HG03066 (cell line): ENCODE measurements around the gene MSANTD1.

Source experiments
- ATAC-seq: cut with Tn5 transposase; IDR thresholded peaks from one replicate; pipeline ENCODE4 v1.9.1; 2021; ENCODE audit warnings: low read depth; ENCODE audit not compliant: unreplicated experiment

The MSANTD1 gene

DNA sequence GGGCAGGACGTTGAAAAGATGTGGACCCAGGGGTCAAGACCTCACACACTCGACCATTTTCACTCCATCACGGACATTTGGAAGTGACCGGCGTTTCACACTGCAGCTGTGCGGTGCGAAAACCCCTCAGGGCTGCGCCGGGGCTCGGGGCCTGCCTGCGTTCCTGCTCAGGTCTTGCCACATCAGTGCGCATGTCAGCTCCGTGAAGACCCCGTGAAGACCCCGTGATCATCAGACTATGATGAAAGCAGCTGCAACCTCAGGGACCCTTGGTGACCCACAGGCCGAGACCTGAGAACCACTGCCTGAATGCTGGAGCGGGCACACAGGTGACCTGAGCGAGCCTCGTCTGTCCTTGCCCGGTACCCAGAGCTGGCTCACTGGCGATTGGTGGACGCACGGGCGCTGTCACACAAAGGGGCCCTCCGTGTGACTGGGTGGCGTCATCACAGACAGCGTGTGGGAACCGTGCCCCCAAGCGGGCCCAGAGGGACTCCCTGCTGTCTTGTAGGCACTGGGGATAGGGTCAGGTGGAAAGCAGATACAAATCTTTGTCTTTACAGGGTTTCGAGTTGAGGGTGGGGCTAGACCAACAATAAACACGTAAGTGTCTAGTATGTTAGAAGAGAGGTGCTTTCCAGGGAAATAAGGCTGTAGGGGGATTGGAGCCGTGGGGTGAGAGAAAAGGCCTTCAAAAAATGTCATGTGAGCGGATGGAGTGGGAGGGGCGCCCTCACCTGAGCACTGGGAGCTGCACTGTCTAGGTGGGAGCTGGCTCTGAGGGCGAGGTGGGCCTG is 12.7 kb downstream of the MSANTD1 start:
- no peak for ATAC-seq

DNA sequence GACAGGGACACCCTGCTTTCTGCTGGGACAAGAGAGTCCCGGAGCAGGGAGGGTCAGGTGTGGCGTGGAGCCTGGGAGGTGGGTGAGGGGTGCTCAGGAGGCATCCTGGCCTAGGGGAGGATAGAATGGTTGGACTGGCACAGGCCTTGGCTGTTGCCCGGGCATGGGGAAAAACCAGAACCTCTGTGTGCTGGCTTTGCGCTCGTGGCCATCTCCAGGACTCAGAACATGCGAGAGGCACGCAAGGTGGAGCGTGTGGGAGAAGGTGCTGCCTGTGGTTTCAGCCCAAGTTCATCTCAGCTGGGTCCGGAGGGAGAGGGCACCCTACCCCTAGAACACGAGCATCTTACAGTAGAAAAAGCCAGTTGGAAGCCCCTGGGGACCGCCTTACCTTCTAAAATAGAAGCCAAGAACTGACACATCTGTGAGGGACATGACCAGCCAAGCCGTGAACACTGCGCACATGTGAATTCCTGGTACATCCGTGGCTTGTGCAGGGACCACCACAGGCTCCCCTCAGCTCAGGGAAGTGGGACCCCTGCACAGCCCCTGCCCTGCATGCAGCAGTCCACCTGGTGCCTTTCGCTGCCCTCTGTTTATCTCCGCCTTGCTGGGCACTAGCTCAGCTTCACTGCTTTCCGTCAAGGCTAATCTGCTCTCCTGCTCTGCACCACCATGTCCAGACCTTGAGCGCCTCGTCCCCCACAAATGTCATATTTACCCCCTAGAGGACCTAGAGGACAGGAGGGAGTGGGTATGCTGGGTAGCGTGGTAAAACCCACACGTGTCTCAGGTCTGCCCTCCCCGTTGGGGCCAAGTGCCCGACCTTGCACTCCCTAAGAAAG is 13.5 kb downstream of the MSANTD1 start:
- ATAC-seq: no peak

DNA sequence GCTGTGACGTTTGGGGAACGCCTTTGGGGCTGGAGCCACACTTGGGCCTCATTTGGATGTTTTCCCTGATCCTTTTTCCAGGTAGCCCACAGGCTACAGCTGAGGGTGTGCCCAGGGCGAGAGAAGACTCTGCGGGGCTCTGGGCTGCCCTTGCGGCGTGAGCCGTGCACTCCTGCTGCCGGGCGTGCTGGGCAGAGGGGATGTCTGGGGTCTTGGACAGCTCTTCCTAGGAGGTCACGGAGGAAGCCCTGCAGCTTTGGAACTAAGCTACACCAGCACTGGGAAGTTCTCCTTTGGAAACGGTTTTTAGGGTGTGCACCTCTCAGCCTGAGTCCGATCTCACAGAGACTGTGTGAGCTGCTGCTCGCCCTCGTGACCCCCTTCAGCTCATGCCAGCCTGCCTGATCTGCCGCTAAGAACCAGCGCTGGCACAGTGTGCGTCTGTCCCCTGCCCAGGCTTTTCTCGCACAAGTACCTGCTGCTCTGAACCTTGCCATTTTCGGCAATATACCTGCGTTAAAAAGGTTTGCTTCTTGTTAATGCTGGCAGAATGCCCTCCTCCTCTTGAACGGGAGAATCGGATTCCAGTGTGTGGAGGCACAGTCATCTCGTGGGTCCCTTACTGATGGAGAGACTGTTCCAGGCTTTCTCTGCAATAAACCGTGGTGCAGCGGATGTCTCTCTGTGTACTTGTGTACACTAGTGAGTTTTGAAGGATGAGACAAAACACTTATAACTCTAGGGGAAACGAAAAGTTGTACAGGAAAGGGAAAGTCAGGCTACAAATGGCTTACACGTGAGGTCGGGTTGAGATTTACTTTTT is 14.3 kb downstream of the MSANTD1 start:
- ATAC-seq: no peak

DNA sequence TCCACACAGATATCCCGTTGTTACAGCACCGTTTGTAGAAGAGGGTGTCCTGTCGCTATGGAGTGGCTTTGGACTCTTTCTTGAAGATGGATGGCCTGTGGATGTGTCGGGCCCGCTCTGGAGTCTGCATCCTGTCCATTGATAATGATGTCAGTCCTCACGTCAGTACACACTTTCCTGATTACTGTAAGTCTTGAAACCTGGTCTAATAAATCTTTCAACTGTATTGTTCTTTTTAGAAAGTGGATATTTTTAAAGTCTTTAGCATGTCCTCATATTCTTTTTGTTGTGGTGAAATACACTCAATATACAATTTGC is 14.9 kb downstream of the MSANTD1 start:
- ATAC-seq: no peak

DNA sequence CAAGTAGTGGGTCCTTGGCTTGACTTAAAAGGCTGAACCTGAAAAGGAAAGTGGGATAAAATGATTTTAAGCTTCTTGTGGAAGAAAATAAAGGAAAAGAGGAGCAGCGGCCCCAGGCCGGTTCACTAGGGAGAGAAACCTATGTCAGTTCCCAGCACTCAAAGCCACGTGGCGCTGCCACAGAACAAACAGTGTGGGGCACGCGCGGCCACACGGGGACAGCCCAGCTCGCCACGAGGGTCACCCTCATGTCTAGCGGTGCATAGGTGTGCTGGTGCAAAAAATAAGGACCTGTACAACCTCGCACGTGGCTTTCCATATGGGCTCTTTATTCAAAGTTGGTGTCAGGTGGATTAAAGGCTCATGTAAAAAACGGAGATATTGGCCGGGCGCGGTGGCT is 17.1 kb downstream of the MSANTD1 start:
- no peak for ATAC-seq

DNA sequence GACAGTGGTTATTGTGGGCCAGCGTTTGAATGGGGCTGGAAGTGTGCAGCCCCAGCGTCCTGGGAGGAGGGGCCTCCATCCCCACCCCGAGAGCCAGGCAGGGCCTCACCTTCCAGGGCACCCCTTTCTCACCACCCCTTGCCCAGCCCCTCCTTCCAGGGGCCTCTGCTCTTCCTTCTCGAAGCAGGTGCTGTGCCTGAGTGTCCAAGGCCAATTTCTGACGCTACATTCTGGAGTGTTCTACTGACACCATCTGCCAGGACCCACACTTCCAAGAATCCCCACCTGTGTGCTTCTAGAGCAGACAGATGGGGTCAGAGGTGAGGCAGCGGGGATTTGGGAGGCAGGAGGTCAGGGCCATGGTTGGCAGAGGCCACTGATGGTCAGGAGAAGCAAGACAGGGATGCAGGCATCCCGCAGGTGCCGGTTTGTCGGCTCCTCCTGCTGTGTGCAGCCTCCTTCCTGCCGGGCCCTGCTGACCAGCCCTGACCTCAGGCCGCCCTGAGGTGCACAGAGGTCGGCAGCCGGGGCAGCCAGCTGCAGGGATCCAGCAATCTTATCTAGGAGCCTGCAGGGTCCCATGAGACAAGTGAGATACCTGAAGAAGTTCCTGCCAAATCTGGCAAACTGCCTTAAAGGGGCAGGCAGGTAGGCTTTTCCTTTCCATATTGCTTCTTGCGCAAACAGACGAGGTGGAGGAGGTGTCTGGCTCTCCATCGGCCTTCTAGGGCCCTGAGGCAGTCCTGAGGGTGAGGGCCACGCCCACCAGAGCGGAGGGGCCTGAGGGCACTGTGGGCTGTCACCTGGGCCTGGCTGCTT is 18.8 kb downstream of the MSANTD1 start:
- no peak for ATAC-seq

DNA sequence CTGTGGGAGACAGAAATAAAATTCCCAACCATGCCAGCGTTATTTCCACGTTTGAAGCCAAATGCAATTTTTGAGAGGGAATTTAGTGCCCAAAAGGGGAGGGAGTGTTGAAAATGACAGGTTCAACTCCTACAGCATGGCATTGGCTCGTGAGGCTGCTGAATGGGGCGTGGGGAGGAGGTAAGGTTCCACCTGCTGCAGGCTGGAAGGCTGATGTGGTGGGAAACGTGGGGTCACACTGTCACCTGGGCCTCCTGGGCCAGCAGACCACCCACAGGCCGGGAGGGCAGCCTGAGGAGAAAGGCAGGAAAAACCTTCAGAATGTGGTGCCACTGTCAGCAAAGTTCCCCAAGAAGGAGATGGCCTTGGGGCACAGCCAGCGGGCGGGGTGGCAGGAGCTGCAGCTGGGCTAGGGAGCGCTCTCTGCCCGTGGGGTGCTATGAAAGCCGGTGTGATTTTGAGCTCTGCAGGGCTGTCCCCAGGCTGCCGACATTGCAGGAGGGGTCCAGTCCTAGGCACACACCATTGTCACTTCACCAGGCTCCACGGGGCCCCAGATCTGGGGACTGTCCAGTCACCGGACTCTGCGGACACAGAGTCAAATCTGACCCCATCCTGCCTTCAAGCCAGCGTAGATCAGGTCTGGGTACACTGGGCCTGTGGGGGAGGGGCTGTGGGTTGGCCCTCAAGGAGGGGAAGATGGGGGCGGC is 19.6 kb downstream of the MSANTD1 start:
- ATAC-seq: no peak

DNA sequence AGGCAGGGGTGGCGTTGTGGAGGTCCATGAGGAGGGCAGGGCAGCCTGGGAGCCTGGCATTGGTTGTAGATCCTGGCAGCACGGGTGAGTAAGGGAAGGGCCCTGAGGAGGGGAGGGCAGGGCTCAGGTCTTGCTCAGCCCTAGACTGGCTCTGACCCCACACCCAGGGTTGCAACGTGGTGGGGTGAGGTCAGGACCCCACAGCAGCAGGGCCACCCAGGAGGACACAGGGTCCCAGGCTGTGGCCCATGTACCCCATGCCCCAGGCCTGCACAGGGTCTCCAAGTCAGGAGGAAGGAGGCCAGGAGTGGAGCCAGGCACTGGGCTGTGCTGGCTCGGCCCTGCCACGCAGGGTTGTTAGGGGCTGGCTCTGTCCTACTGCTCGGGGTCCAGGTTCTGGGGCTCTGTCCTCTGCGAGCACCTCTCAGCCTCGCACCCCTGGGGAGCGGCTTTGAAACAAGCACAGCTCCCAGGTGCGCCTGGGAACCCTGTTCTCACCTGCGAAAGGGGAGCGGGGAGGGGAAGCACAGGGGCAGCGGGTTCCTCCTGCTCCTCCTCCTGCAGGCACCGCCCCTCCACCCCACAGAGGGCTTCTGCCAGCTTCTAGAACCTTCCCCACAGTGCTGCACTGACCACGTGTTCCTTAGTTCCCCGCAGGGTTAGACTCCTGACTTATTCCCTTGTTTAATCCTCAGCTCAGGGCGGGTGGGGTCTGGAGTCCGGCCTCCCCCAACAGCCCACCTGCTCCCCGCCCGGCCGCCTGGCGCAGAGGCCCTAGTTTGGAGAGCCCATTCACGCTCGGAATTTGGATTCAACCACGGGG is 20.4 kb downstream of the MSANTD1 start:
- ATAC-seq: no peak

DNA sequence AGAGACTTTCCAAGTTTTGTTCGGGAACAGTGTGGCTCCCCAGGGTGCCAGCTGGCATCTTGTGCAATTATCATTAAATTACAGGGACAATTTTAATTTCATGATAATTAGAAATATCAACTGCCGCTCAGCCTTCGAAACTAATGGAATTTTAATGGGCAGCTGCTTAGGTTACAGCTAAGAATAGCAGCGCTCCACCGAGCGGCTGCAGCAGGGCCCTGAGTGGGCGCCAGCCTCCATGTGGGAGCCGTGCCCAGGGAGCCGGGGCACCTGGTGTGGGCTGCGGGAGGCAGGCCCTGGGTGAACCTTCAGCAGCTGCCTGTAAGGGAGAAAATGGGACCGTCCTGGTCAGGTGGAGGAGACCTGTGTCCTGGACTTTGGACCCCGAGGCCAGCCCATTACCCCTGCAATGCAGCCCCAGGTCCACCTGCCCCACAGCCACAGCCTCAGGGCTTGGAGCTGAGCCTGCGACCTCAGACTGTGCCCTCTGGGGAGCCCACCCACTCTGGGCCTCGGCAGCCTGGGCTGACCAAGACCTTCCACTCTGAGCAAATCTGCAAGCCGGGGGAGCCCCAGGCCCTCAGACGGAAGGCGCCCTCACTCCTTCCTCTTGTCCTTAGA is 21.1 kb downstream of the MSANTD1 start:
- ATAC-seq: no peak

DNA sequence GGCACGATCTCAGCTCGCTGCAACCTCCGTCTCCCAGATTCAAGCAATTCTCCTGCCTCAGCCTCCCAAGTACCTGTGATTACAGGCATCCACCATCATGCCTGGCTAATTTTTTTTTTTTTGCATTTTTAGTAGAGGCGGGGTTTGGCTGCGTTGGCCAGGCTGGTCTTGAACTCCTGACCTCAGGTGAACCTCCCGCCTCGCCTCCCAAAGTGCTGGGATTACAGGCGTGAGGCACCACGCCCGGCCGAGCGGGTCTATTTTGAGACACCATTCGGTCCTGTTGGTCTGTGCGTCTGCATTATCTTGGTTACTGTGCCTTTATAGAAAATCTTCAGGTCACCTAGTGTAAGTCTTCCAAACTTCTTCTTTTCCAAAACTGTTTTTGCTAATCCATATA is 22.2 kb downstream of the MSANTD1 start:
- no peak for ATAC-seq

DNA sequence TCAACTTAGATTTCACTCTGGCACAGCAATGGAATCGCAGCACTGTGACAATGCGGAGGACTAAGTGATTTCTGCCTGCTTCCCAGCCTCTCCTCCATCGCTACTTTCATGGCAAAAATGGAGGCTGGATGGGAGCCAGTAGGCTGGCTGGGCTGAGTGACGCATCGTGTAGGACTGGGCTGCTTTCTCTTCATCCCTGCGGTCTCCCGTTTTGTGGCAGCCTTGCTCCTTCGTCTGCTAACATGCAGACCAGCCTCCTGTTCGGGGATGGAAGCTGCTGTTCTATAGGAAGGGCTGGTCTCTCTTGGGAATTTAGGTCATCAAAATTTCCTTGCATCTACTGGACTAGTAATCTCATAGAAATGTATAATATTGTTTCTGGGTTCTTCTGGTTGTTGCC is 28.0 kb downstream of the MSANTD1 start:
- ATAC-seq: no peak

DNA sequence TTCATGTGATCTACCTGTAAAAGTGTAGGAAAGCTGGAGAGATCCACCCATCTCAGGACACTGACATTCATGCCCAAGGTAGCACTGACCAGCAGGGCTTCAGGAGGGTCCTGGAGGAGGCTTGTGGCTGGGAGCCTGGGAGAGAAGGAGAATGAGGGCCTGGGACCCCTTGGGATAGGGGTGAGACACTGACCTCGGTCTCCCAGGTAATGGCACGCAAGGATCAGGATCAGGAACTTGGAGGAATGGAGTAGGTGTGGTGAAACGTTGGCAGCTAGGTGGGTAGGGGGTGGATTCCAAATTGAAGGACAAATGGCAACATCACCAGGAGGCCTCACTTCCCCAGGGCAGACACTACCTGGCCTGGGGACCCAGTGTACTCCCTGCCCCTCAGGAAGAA is 31.5 kb downstream of the MSANTD1 start:
- ATAC-seq: no peak

DNA sequence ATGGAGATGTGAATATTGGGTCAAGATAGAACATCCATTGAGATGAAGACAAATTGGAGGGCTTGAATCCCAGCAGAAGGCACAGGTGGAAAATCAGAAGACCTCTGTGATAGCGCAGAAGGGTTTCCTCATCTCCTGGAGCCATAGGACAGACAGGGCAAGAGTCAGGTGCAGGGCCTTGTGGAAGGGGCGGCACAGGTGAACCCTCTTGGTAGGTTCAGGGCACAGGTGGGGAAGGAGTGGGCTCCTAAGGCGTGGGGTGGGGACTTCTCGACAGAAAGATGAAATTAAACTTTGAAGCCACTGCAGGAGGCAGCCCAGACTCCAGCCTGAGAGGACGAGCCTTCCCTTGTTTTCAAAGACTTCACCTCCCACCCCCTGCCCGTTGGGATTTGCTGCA is 34.5 kb downstream of the MSANTD1 start:
- no peak for ATAC-seq

DNA sequence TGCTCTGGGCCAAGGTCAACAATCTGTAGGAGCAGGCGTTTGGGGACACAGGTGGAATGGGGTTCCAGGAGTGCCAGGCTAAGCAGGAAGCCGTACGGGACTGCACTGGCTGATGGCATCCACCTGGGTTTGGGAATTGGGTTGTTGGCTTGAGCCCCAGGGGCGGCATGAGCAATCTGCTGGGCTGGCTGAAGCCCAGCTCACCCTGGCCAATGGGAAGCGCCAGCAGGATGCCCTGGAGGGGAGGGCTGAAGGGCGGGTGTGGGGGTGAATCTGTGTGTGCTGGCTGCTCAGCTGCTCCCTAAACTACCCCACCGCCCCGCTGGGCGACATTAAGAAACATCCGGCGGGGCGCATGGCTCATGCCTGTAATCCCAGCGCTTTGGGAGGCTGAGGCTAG is 35.0 kb downstream of the MSANTD1 start:
- no peak for ATAC-seq

DNA sequence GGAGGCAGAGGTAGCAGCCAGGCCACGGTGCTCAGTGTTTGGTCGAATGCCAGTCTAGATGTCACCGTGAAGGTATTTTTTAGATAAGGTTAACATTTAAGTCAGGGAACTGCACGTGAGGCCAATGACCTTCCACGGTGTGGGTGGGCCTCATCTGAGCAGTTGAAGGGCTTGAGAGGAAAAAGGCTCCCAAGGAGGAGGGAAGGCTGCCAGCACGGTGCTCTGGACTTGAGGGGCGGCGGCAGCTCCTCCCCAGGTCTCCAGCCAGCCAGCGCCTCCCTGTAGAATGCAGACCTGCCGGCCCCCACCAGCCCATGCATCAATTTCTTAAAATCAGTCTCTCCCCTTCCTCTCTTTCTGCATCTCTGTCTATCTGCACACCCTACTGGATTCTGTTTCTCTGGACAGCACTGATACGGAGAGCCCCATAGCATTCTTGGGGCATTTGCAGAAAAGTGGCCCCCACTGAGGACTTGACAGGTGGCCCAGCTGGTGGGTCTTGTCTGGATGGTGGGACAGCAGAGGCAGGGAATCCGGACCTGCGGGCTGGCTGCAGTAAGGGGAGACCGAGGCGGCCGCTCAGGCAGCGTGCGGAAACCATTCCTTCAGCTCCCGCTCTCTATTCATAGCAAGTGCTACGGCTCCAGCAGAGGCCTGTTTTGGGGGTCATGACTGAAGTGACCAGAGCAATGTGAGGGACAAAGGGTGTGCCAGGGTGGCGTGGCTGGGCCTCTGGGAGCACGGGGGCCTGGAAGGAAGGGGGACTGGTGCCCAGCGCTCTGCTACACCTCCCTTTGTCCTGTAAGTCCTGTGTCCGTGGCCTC is 36.0 kb downstream of the MSANTD1 start:
- no peak for ATAC-seq

DNA sequence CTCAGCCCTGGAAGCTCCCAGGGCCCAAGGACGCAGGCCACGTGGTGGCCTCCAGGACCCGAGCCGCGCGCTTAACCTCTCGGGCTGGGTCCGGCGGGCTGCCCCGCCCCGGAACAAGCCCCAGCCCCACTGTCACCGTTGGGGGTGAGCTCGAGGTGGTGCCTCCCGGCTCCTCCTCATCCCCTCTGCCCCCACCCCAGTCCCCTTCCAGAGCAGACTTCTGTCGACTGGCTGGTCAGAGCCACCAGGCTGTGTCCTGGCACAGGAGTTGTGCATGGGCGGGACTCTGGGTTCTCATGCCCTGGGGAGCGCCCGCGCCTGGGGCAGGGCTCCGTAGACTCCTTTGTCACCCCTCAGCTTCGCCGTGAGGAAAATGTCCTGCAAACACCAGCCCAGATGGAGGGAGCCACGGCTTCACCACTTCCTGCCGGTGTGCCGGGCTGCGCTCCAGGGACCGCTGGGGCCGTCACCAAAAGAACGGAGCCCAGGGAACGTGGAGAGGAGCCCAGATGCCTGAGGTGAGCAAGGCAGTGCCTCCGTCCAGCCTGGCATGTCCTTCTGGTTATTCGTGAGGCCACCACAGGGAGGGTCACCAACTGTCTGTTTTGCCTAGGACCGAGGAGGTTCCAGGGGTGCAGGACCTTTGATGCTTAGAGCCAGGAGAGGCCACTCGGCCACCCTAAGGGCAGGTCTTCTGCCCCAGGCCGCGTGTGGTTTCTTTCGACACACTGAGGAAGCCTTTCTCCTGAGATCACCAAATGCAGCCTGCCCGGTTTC is 36.8 kb downstream of the MSANTD1 start:
- peak; percentile 92 for ATAC-seq
